ENCODE data around the gene PROX2. TPM values are rescaled to one million over a fixed set of nuclear protein-coding genes. Genes with fewer than 3 reads are reported as not detected.
A peak's percentile ranks its signal among the peaks of the same experiment; 100 is the strongest.

The PROX2 gene
- total RNA-seq, 1 donor from 2014 or later: not detected

- peak; percentile 44 for DNase-seq (ENCODE audit: low read depth)
- TF ChIP-seq CTCF (IDR thresholded peaks at IDR 0.05; ENCODE audit: insufficient read depth, low read length, poor library complexity, severe bottlenecking): peak; percentile 86
- Histone ChIP-seq H3K4me3 (ENCODE audit: low read depth, low read length) (no peak overlapping the region), H3K36me3 (ENCODE audit: control insufficient read depth, insufficient read depth, low read length) (no peaks in the 10 kb centered on the region), H3K27me3 (ENCODE audit: control insufficient read depth, insufficient read depth, low read length) (peaks cover 4% of the 10 kb centered on the region)
These were observed 14.8 kb downstream of the PROX2 start for GRCh38 chr14:74860899-74861733.

DNA sequence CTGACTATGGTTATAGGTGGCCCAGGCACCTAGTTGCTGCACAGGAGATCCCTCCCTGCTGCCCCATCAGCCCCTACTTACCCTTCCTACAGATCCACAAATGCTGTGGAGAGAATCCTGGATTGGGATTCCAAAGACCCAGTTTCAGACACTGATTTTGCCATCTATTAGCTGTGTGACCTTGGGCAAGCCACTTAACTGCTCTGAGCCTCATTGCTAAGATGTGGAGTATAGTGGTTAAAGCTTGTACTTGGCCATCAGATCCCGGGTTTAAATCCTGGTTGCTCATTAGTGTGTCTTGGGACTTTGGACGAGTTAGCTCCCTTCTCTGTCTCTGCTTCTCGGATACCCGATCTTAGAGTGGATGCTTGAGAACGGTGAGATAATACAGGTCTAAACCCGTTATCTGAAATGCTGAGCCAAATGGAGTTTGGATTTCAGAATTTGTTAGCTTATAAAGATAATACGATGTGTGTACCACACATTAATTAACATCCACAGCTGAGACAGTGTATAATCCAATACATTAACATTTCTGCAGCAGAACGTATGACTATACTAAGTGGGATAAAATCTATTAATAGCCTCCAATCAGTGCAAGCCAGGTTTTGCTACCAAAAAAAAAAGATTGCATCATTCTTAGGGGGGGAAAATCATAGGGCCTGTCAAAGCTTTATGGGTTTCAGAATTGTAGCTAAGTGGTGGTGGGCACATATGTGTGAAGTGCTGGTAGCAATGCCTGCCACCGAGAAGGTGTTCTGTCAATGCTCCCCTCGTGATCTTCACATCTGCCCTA lies 16.0 kb downstream of the PROX2 start:
- no peak for TF ChIP-seq CTCF (IDR thresholded peaks at IDR 0.05; ENCODE audit: insufficient read depth, low read length, poor library complexity, severe bottlenecking)
- Histone ChIP-seq H3K36me3 (ENCODE audit: control insufficient read depth, insufficient read depth, low read length) (no peaks in the 10 kb centered on the region), H3K27me3 (ENCODE audit: control insufficient read depth, insufficient read depth, low read length) (peaks cover 4% of the 10 kb centered on the region), H3K4me3 (ENCODE audit: low read depth, low read length) (no peak overlapping the region)
- DNase-seq (ENCODE audit: low read depth): no peak

GRCh38 chr14:74858022-74858421 lies 17.9 kb downstream of the PROX2 start:
- TF ChIP-seq CTCF (IDR thresholded peaks at IDR 0.05; ENCODE audit: insufficient read depth, low read length, poor library complexity, severe bottlenecking): no peak
- H3K36me3 ChIP-seq (ENCODE audit: control insufficient read depth, insufficient read depth, low read length): no peaks in the 10 kb centered on the region
- peaks cover 4% of the 10 kb centered on the region for H3K27me3 ChIP-seq (ENCODE audit: control insufficient read depth, insufficient read depth, low read length)
- H3K4me3 ChIP-seq (ENCODE audit: low read depth, low read length): no peak overlapping the region
- no peak for DNase-seq (ENCODE audit: low read depth)

DNA sequence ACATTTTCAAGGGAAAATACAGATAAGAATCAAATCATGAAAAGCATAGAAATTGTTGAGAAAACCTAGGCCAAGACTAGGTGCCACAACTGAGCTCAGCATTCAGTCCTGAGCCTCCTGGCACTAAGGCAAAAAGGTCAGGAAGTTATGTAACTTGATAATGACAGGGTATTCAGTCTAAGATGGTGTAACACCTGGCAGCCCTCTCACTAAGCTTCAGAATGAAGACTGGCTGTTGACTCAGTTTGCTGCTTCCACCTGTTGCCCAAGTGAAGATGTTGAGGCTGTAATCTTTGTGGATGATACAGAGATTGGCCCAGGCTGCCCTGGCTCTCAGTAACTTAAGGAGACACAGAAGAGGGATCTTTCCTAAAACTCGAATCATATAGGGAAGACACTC lies 19.6 kb downstream of the PROX2 start:
- Histone ChIP-seq H3K36me3 (ENCODE audit: control insufficient read depth, insufficient read depth, low read length) (no peaks in the 10 kb centered on the region), H3K27me3 (ENCODE audit: control insufficient read depth, insufficient read depth, low read length) (peaks cover 4% of the 10 kb centered on the region), H3K4me3 (ENCODE audit: low read depth, low read length) (no peak overlapping the region)
- no peak for DNase-seq (ENCODE audit: low read depth)
- no peak for TF ChIP-seq CTCF (IDR thresholded peaks at IDR 0.05; ENCODE audit: insufficient read depth, low read length, poor library complexity, severe bottlenecking)

- no peak for DNase-seq (ENCODE audit: low read depth)
- H3K4me3 ChIP-seq (ENCODE audit: low read depth, low read length): no peak overlapping the region
- no peaks in the 10 kb centered on the region for H3K36me3 ChIP-seq (ENCODE audit: control insufficient read depth, insufficient read depth, low read length)
- peaks cover 4% of the 10 kb centered on the region for H3K27me3 ChIP-seq (ENCODE audit: control insufficient read depth, insufficient read depth, low read length)
- TF ChIP-seq CTCF (IDR thresholded peaks at IDR 0.05; ENCODE audit: insufficient read depth, low read length, poor library complexity, severe bottlenecking): no peak
These were observed 20.0 kb downstream of the PROX2 start for GRCh38 chr14:74855945-74856344.
